SK-N-SH (cell line): ENCODE results near the gene TMX1. TPM values are rescaled to one million over a fixed set of nuclear protein-coding genes. Genes with fewer than 3 reads are reported as not detected.
A peak's percentile ranks its signal among the peaks of the same experiment; 100 is the strongest.

Experiments
- CTCF ChIA-PET: fragments of 300-600, 350-600 bp; formaldehyde crosslinking; extraction: SDS; loops from one replicate; lab custom pipeline; 2021; lab: Yijun Ruan, JAX
- POLR2A ChIA-PET: fragments of 350-600 bp; sonication (Branson Sonifier 250); formaldehyde crosslinking; extraction: SDS; loops from one replicate; lab custom pipeline; 2020; ENCODE audit warnings: antibody characterized with exemption, inconsistent platforms; lab: Yijun Ruan, JAX
- DNase-seq: peaks from one replicate; pipeline ENCODE4 v3.0.0; 2012
- H2AFZ ChIP-seq: fragments of 200-600 bp; sonication (generic); 2 replicates; pipeline ENCODE4 v1.8.1; 2016; ENCODE audit warnings: antibody characterized with exemption, mild to moderate bottlenecking, low read depth
- H3F3A ChIP-seq: fragments of 200-600 bp; sonication (generic); replicated peaks from 2 replicates; pipeline ENCODE3; 2016; ENCODE audit warnings: antibody characterized with exemption, mild to moderate bottlenecking; ENCODE audit not compliant: insufficient read depth
- H3K27ac ChIP-seq, 2 experiments: fragments of 200-500 bp in 1 of 2; fragments of 200-600 bp in 1 of 2; sonication (Bioruptor generic) in 1 of 2; sonication (generic), shearing (Covaris generic) in 1 of 2; 2 replicates each; pipeline versions ENCODE4 v1.5.1 to v1.6.1; 2014 to 2016; ENCODE audit warnings: low read depth in 2 of 2, inconsistent platforms in 1 of 2, low read length in 1 of 2, mild to moderate bottlenecking in 1 of 2, mixed read lengths in 1 of 2
- H3K27me3 ChIP-seq: fragments of 200-600 bp; sonication (generic), shearing (Covaris generic); 2 replicates; pipeline ENCODE4 v1.6.1; 2016; ENCODE audit warnings: mixed run types; ENCODE audit not compliant: insufficient read depth
- H3K36me3 ChIP-seq, 2 experiments: fragments of 200-500 bp in 1 of 2; fragments of 200-600 bp in 1 of 2; sonication (Bioruptor generic) in 1 of 2; sonication (generic) in 1 of 2; replicated peaks in 1 of 2; 2 replicates each; pipeline versions ENCODE3 to v1.5.1; 2014 to 2016; ENCODE audit warnings: low read length in 1 of 2, mild to moderate bottlenecking in 1 of 2; ENCODE audit not compliant: insufficient read depth in 2 of 2, control insufficient read depth in 1 of 2
- H3K4me1 ChIP-seq, 2 experiments: fragments of 200-500 bp in 1 of 2; fragments of 200-600 bp in 1 of 2; sonication (Bioruptor generic) in 1 of 2; sonication (generic), shearing (Covaris generic) in 1 of 2; 2 replicates each; pipeline versions ENCODE4 v1.5.1 to v1.6.1; 2014 to 2016; ENCODE audit warnings: low read depth in 1 of 2, low read length in 1 of 2, mixed run types in 1 of 2; ENCODE audit not compliant: insufficient read depth in 2 of 2, control insufficient read depth in 1 of 2
- H3K4me2 ChIP-seq: fragments of 200-600 bp; sonication (generic), shearing (Covaris generic); 2 replicates; pipeline ENCODE4 v1.6.1; 2017; ENCODE audit warnings: mixed run types
- H3K4me3 ChIP-seq, 2 experiments: fragments of 200-500 bp in 1 of 2; fragments of 200-600 bp in 1 of 2; sonication (Bioruptor generic) in 1 of 2; sonication (generic), shearing (Covaris generic) in 1 of 2; 2 replicates each; pipeline versions ENCODE4 v1.5.1 to v1.8.1; 2014 to 2016; ENCODE audit warnings: low read depth in 2 of 2, inconsistent platforms in 1 of 2, low read length in 1 of 2, mild to moderate bottlenecking in 1 of 2, mixed read lengths in 1 of 2, moderate library complexity in 1 of 2
- H3K79me2 ChIP-seq: fragments of 200-600 bp; sonication (generic); 2 replicates; pipeline ENCODE4 v1.8.1; 2017; ENCODE audit warnings: mild to moderate bottlenecking; ENCODE audit not compliant: insufficient read depth
- H3K9ac ChIP-seq: fragments of 200-600 bp; sonication (generic); 2 replicates; pipeline ENCODE4 v1.6.1; 2017; ENCODE audit warnings: mixed run types
- H3K9me2 ChIP-seq: fragments of 200-600 bp; sonication (generic); 2 replicates; pipeline ENCODE4 v1.6.1; 2017; ENCODE audit warnings: mixed run types
- H3K9me3 ChIP-seq: fragments of 200-600 bp; sonication (generic); 2 replicates; pipeline ENCODE4 v1.6.1; 2017; ENCODE audit warnings: mixed run types, mild to moderate bottlenecking, moderate library complexity
- H4K20me1 ChIP-seq: fragments of 200-600 bp; sonication (generic); 2 replicates; pipeline ENCODE4 v1.6.1; 2017; ENCODE audit warnings: mild to moderate bottlenecking, mixed run types; ENCODE audit not compliant: insufficient read depth
- CHD2 ChIP-seq: fragments of 150-350 bp; IDR thresholded peaks from 2 replicates; pipeline ENCODE4 v1.6.1; 2018; ENCODE audit warnings: low read length; ENCODE audit not compliant: partially characterized antibody
- ELF1 ChIP-seq: IDR thresholded peaks from 2 replicates; pipeline ENCODE4 v1.4.0; 2012
- EP300 ChIP-seq, 2 experiments: IDR thresholded peaks; 2 replicates each; pipeline versions ENCODE4 v1.4.0 to v1.6.1; 2012; ENCODE audit warnings: borderline replicate concordance in 1 of 2, low read depth in 1 of 2, low read length in 1 of 2
- FOSL2 ChIP-seq: IDR thresholded peaks from 2 replicates; pipeline ENCODE4 v1.4.0; 2012; ENCODE audit warnings: low read depth, mild to moderate bottlenecking, moderate library complexity, borderline replicate concordance
- FOXM1 ChIP-seq: IDR thresholded peaks from 2 replicates; pipeline ENCODE4 v1.4.0; 2012; ENCODE audit warnings: low read depth, mild to moderate bottlenecking
- GATA2 ChIP-seq: sonication (generic); formaldehyde crosslinking; IDR thresholded peaks from 2 replicates; pipeline ENCODE4 v1.5.0; 2020; ENCODE audit warnings: mild to moderate bottlenecking, missing genetic modification reagents
- JUND ChIP-seq: IDR thresholded peaks from 2 replicates; pipeline ENCODE4 v1.4.0; 2012
- MEF2A ChIP-seq: IDR thresholded peaks from 2 replicates; pipeline ENCODE4 v1.4.0; 2012; ENCODE audit warnings: low read depth, borderline replicate concordance
- MXI1 ChIP-seq: IDR thresholded peaks from 2 replicates; pipeline ENCODE4 v1.6.1; 2012; ENCODE audit warnings: mild to moderate bottlenecking, low read depth, low read length, improper control_type of control experiment
- NFIC ChIP-seq: IDR thresholded peaks from 2 replicates; pipeline ENCODE4 v1.4.0; 2012; ENCODE audit warnings: borderline replicate concordance
- POLR2AphosphoS5 ChIP-seq: IDR thresholded peaks from 2 replicates; pipeline ENCODE4 v1.6.1; 2012; ENCODE audit warnings: low read depth, low read length
- RCOR1 ChIP-seq: fragments of 150-350 bp; IDR thresholded peaks from 2 replicates; pipeline ENCODE4 v1.6.1; 2017; ENCODE audit warnings: antibody characterized with exemption, low read length
- RXRA ChIP-seq: IDR thresholded peaks from 2 replicates; pipeline ENCODE4 v1.4.0; 2012; ENCODE audit warnings: low read depth, mild to moderate bottlenecking, borderline replicate concordance
- SIN3A ChIP-seq: IDR thresholded peaks from 2 replicates; pipeline ENCODE4 v1.6.1; 2012; ENCODE audit warnings: low read depth, mild to moderate bottlenecking, low read length, moderate library complexity, borderline replicate concordance
- TAF1 ChIP-seq: IDR thresholded peaks from 2 replicates; pipeline ENCODE4 v1.6.1; 2012; ENCODE audit warnings: low read depth, mild to moderate bottlenecking, low read length, moderate library complexity, borderline replicate concordance
- TCF12 ChIP-seq: IDR thresholded peaks from 2 replicates; pipeline ENCODE4 v1.4.0; 2012
- TEAD4 ChIP-seq: IDR thresholded peaks from 2 replicates; pipeline ENCODE4 v1.4.0; 2012; ENCODE audit warnings: mild to moderate bottlenecking, borderline replicate concordance; ENCODE audit not compliant: insufficient read depth
- WGBS: methylation state at CpG from one replicate; pipeline ENCODE4 v1.1.6; 2017; ENCODE audit warnings: low lambda C conversion rate; 5-methylcytosine and 5-hydroxymethylcytosine counted together
- polyA plus RNA-seq, 3 experiments: library from polyadenylated mRNA; depleted of rRNA; stranded (reverse); fragments of >200 nt; gene quantifications; 2 replicates each; pipeline ENCODE4 v1.2.3, GENCODE V29; 2012
- TF ChIP-seq, protein P1 (sequence below): IDR thresholded peaks from 2 replicates; pipeline ENCODE4 v1.6.1; 2012; ENCODE audit warnings: mild to moderate bottlenecking, low read depth, low read length, moderate library complexity
- TF ChIP-seq, protein P2 (sequence below): IDR thresholded peaks from 2 replicates; pipeline ENCODE4 v1.4.0; 2012; ENCODE audit warnings: low read depth
- TF ChIP-seq, protein P3 (sequence below): IDR thresholded peaks from 2 replicates; pipeline ENCODE4 v1.4.0; 2012; ENCODE audit warnings: low read depth, borderline replicate concordance
- TF ChIP-seq, protein P4 (sequence below): IDR thresholded peaks from 2 replicates; pipeline ENCODE4; 2012
- TF ChIP-seq, protein P5 (sequence below): IDR thresholded peaks from 2 replicates; pipeline ENCODE4 v1.4.0; 2012; ENCODE audit warnings: low read depth, borderline replicate concordance
- TF ChIP-seq, protein P6 (sequence below): fragments of 150-350 bp; IDR thresholded peaks from 2 replicates; pipeline ENCODE4 v1.6.1; 2016; ENCODE audit warnings: mild to moderate bottlenecking, low read depth, low read length

Gene TMX1
- polyA plus RNA-seq, 1 of the 3 experiments (the other 2 are of a cell fraction), result 16.1 TPM

DNA sequence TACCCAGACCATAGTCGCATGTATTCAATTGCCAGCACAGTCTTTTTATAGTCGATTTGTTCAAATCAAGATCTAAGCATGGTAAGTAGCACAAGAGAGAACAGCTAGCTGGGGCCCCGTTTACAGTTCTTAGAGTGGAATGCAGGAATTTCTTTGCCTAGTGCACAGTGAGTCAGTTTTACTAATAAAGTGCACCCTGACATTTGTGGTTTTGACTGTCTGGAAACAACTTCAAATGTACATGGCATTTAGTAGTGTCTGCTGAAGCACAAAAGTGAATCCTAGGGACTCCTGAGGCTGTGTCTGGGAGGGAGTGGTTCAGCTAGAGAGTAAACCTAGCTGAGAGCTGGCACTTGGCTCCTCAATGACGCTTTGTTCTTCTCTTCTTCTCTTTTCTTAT lies 64.9 kb downstream of the TMX1 start:
- Histone ChIP-seq H3K9ac (peak overlapping the region; percentile 58; the same call in 1 of the 2 replicates), H3K36me3 (no peaks in the 10 kb centered on the region), H3K4me1 (peaks cover 4 to 11% of the 10 kb centered on the region in 2 experiments; a peak in 3 of 4 replicates), H3K4me3 (no peak overlapping the region), H3K27ac (peak overlapping the region; percentile 79 to 92; a peak in 3 of 4 replicates), H3K27me3 (no peaks in the 10 kb centered on the region), H3K4me2 (peak overlapping the region; percentile 11), H2AFZ (peak overlapping the region; percentile 23; the same call in 1 of the 2 replicates), H3K9me2 (no peaks in the 10 kb centered on the region), H3K79me2 (no peaks in the 10 kb centered on the region), H3F3A (peaks cover 26% of the 10 kb centered on the region), H3K9me3 (no peaks in the 10 kb centered on the region), H4K20me1 (no peaks in the 10 kb centered on the region)
- ChIA-PET POLR2A (no interaction called here), CTCF (no interaction called here)
- no peak for DNase-seq
- WGBS, result 17% methylated on average over 4 of the region's 4 CpGs
- TF ChIP-seq NFIC (peak; percentile 81; the same call in 1 of the 2 replicates), EP300 (IDR thresholded peaks at IDR 0.05; ENCODE audit: borderline replicate concordance in 1 of 2, low read depth in 1 of 2, low read length in 1 of 2) (peak; percentile 24 to 89; a peak in 2 of 4 replicates), POLR2AphosphoS5 (peak; percentile 44; the same call in 1 of the 2 replicates), SIN3A (peak; percentile 61; the same call in 1 of the 2 replicates), CHD2 (no peak), RCOR1 (no peak), RXRA (peak; percentile 75; the same call in 1 of the 2 replicates), ELF1 (no peak), GATA2 (CRISPR knock-in tag) (no peak), MXI1 (no peak), MEF2A (peak; percentile 56; the same call in 1 of the 2 replicates), FOSL2 (peak; percentile 85), TEAD4 (peak; percentile 88), TCF12 (peak; percentile 84), JUND (peak; percentile 77), TAF1 (no peak), FOXM1 (peak; percentile 62; the same call in 1 of the 2 replicates)
- TF ChIP-seq, protein P1, sequence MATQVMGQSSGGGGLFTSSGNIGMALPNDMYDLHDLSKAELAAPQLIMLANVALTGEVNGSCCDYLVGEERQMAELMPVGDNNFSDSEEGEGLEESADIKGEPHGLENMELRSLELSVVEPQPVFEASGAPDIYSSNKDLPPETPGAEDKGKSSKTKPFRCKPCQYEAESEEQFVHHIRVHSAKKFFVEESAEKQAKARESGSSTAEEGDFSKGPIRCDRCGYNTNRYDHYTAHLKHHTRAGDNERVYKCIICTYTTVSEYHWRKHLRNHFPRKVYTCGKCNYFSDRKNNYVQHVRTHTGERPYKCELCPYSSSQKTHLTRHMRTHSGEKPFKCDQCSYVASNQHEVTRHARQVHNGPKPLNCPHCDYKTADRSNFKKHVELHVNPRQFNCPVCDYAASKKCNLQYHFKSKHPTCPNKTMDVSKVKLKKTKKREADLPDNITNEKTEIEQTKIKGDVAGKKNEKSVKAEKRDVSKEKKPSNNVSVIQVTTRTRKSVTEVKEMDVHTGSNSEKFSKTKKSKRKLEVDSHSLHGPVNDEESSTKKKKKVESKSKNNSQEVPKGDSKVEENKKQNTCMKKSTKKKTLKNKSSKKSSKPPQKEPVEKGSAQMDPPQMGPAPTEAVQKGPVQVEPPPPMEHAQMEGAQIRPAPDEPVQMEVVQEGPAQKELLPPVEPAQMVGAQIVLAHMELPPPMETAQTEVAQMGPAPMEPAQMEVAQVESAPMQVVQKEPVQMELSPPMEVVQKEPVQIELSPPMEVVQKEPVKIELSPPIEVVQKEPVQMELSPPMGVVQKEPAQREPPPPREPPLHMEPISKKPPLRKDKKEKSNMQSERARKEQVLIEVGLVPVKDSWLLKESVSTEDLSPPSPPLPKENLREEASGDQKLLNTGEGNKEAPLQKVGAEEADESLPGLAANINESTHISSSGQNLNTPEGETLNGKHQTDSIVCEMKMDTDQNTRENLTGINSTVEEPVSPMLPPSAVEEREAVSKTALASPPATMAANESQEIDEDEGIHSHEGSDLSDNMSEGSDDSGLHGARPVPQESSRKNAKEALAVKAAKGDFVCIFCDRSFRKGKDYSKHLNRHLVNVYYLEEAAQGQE, result peak; percentile 37; the same call in 1 of the 2 replicates
- TF ChIP-seq, protein P2, sequence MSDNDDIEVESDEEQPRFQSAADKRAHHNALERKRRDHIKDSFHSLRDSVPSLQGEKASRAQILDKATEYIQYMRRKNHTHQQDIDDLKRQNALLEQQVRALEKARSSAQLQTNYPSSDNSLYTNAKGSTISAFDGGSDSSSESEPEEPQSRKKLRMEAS, result no peak; the same call in 1 of the 2 replicates
- TF ChIP-seq, protein P3, sequence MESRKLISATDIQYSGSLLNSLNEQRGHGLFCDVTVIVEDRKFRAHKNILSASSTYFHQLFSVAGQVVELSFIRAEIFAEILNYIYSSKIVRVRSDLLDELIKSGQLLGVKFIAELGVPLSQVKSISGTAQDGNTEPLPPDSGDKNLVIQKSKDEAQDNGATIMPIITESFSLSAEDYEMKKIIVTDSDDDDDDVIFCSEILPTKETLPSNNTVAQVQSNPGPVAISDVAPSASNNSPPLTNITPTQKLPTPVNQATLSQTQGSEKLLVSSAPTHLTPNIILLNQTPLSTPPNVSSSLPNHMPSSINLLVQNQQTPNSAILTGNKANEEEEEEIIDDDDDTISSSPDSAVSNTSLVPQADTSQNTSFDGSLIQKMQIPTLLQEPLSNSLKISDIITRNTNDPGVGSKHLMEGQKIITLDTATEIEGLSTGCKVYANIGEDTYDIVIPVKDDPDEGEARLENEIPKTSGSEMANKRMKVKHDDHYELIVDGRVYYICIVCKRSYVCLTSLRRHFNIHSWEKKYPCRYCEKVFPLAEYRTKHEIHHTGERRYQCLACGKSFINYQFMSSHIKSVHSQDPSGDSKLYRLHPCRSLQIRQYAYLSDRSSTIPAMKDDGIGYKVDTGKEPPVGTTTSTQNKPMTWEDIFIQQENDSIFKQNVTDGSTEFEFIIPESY, result peak; percentile 31; the same call in 1 of the 2 replicates
- TF ChIP-seq, protein P4, sequence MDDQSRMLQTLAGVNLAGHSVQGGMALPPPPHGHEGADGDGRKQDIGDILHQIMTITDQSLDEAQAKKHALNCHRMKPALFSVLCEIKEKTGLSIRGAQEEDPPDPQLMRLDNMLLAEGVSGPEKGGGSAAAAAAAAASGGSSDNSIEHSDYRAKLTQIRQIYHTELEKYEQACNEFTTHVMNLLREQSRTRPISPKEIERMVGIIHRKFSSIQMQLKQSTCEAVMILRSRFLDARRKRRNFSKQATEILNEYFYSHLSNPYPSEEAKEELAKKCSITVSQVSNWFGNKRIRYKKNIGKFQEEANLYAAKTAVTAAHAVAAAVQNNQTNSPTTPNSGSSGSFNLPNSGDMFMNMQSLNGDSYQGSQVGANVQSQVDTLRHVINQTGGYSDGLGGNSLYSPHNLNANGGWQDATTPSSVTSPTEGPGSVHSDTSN, result peak; percentile 83
- TF ChIP-seq, protein P5, sequence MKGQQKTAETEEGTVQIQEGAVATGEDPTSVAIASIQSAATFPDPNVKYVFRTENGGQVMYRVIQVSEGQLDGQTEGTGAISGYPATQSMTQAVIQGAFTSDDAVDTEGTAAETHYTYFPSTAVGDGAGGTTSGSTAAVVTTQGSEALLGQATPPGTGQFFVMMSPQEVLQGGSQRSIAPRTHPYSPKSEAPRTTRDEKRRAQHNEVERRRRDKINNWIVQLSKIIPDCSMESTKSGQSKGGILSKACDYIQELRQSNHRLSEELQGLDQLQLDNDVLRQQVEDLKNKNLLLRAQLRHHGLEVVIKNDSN, result no peak
- TF ChIP-seq, protein P6, sequence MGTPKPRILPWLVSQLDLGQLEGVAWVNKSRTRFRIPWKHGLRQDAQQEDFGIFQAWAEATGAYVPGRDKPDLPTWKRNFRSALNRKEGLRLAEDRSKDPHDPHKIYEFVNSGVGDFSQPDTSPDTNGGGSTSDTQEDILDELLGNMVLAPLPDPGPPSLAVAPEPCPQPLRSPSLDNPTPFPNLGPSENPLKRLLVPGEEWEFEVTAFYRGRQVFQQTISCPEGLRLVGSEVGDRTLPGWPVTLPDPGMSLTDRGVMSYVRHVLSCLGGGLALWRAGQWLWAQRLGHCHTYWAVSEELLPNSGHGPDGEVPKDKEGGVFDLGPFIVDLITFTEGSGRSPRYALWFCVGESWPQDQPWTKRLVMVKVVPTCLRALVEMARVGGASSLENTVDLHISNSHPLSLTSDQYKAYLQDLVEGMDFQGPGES, result no peak
